ENCODE results near the gene MAP3K5. TPM values are rescaled to one million over a fixed set of nuclear protein-coding genes. Genes with fewer than 3 reads are reported as not detected.

MAP3K5 gene
- total and polyA plus RNA-seq, 2 of the 8 experiments (the other 6 are each of a cell fraction or from before 2014, with no cell fraction given) = 0.63 to 2.6 TPM

DNA sequence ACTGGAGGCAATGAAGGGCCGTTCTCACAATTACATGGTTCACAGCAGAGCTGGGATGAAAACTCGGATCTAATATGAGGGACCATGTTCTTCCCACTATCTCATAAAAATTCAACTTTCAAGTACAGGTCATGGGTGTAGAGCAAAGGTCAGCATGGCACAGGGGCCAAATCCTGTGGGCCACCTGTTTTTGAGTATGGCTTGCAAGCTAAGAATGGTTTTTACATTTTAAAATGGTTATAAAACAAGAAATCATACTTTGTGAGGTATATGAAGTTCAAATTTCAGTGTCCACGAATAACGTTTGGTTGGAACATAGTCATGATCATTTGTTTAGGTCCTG is 4.6 kb downstream of the MAP3K5 start:
- Histone ChIP-seq H3K9me3 (ENCODE audit: insufficient read depth in 2 of 2, low read depth in 1 of 2, low read length in 1 of 2) (no peaks in the 10 kb centered on the region), H2BK5ac (ENCODE audit: low read depth, low read length) (no peak overlapping the region), H2BK120ac (replicated peaks; ENCODE audit: low read depth, low read length) (no peak overlapping the region), H3K4me2 (ENCODE audit: insufficient read depth in 1 of 2, low read depth in 2 of 2, low read length in 2 of 2) (no peak overlapping the region), H3K56ac (replicated peaks; ENCODE audit: insufficient read length, low read depth, low read length) (no peak overlapping the region), H4K20me1 (replicated peaks in 1 of 2; ENCODE audit: control insufficient read depth in 1 of 2, insufficient read depth in 2 of 2, low read length in 2 of 2) (peaks cover 0 to 5% of the 10 kb centered on the region in 2 experiments), H3K79me2 (ENCODE audit: control insufficient read depth in 1 of 2, insufficient read depth in 2 of 2, low read length in 2 of 2) (no peaks in the 10 kb centered on the region), H3K4ac (replicated peaks; ENCODE audit: insufficient read length, low read depth, low read length) (no peak overlapping the region), H3K9ac (replicated peaks in 1 of 4; ENCODE audit: extremely low read depth in 1 of 4, low read depth in 3 of 4, low read length in 3 of 4) (no peak overlapping the region), H3K23ac (ENCODE audit: insufficient read length) (no peak overlapping the region), H3K79me1 (ENCODE audit: low read depth, low read length) (no peaks in the 10 kb centered on the region), H4K5ac (ENCODE audit: insufficient read length, low read depth, low read length) (no peak overlapping the region), H3K18ac (ENCODE audit: extremely low read depth, low read length) (no peak overlapping the region), H2BK12ac (ENCODE audit: low read depth, low read length) (no peak overlapping the region), H3K4me3 (ENCODE audit: extremely low read depth in 1 of 4, insufficient read depth in 2 of 4, low read depth in 3 of 4, low read length in 4 of 4) (no peak overlapping the region), H3K14ac (ENCODE audit: insufficient read length) (no peak overlapping the region), H2AFZ (ENCODE audit: low read length) (no peak overlapping the region), H2BK15ac (ENCODE audit: low read length) (no peak overlapping the region), H3K23me2 (ENCODE audit: low read depth, low read length) (peaks cover 10% of the 10 kb centered on the region; the same call in 1 of the 2 replicates), H4K91ac (replicated peaks; ENCODE audit: insufficient read length, low read length) (no peak overlapping the region), H2BK20ac (ENCODE audit: low read length) (no peak overlapping the region), H2AK5ac (ENCODE audit: low read depth, low read length) (no peak overlapping the region), H3K36me3 (ENCODE audit: control insufficient read depth in 2 of 4, insufficient read depth in 4 of 4, low read length in 3 of 4) (no peaks in the 10 kb centered on the region), H3K27ac (ENCODE audit: low read depth, low read length) (no peak overlapping the region), H3K27me3 (replicated peaks in 1 of 4; ENCODE audit: control insufficient read depth in 3 of 4, extremely low read depth in 1 of 4, insufficient read depth in 3 of 4, low read length in 3 of 4) (peaks cover 8 to 29% (median 16%) of the 10 kb centered on the region in 4 experiments; a peak in 6 of 7 replicates), H4K8ac (ENCODE audit: extremely low read depth, insufficient read depth, low read length) (no peak overlapping the region), H3K4me1 (replicated peaks in 1 of 4; ENCODE audit: control insufficient read depth in 3 of 4, insufficient read depth in 4 of 4, low read length in 3 of 4) (peaks cover 0 to 9% (median 2%) of the 10 kb centered on the region in 4 experiments; a peak in 1 of 7 replicates)
- ChIA-PET POLR2A (ENCODE audit: partially characterized antibody) (interaction anchor here (0.9 kb wide), 1 partner anchor 16 kb away, joined by 3 read pairs; no protein-coding TSS in a partner anchor), CTCF (ENCODE audit: partially characterized antibody) (interaction anchor here (0.5 to 1.3 kb wide), 3 partner anchors 23 to 1487 kb away, joined by 3 read pairs; no protein-coding TSS in a partner anchor)
- DNase-seq (ENCODE audit: low read depth in 1 of 2, low spot score in 2 of 2) = no peak
- no peak for FAIRE-seq
- 90% methylated on average over 4 of the region's 4 CpGs; no CpG with 5 or more reads in 1 of the 2 experiments for WGBS, 2 experiments (ENCODE audit: extremely low coverage in 1 of 2, insufficient coverage in 1 of 2, insufficient read length in 1 of 2, insufficient replicate concordance in 2 of 2, low coverage in 1 of 2, low lambda C conversion rate in 2 of 2, missing lambda C conversion rate in 1 of 2)
- TF ChIP-seq, protein P1, sequence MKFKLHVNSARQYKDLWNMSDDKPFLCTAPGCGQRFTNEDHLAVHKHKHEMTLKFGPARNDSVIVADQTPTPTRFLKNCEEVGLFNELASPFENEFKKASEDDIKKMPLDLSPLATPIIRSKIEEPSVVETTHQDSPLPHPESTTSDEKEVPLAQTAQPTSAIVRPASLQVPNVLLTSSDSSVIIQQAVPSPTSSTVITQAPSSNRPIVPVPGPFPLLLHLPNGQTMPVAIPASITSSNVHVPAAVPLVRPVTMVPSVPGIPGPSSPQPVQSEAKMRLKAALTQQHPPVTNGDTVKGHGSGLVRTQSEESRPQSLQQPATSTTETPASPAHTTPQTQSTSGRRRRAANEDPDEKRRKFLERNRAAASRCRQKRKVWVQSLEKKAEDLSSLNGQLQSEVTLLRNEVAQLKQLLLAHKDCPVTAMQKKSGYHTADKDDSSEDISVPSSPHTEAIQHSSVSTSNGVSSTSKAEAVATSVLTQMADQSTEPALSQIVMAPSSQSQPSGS (IDR thresholded peaks at IDR 0.05; ENCODE audit: low read length) = no peak
- TF ChIP-seq ASH2L (IDR thresholded peaks at IDR 0.05; ENCODE audit: low read length) (no peak), POU5F1 (IDR thresholded peaks at IDR 0.05; ENCODE audit: low read depth, low read length) (no peak), HDAC2 (IDR thresholded peaks at IDR 0.05; ENCODE audit: borderline replicate concordance in 1 of 2, low read depth in 2 of 2, low read length in 2 of 2) (no peak), GTF2F1 (IDR thresholded peaks at IDR 0.05; ENCODE audit: borderline replicate concordance, low read depth, low read length) (no peak), TAF1 (IDR thresholded peaks at IDR 0.05; ENCODE audit: low read depth, low read length) (no peak), MAFK (IDR thresholded peaks at IDR 0.05; ENCODE audit: low read depth, low read length) (no peak), NANOG (IDR thresholded peaks at IDR 0.05; ENCODE audit: insufficient read depth, low read depth, low read length, poor library complexity, severe bottlenecking) (no peak), PHF8 (conservative IDR thresholded peaks at IDR 0.05; ENCODE audit: low read depth, low read length) (no peak), FOSL1 (IDR thresholded peaks at IDR 0.05; ENCODE audit: insufficient read depth, low read depth, low read length) (no peak)
- TF ChIP-seq, protein P2, sequence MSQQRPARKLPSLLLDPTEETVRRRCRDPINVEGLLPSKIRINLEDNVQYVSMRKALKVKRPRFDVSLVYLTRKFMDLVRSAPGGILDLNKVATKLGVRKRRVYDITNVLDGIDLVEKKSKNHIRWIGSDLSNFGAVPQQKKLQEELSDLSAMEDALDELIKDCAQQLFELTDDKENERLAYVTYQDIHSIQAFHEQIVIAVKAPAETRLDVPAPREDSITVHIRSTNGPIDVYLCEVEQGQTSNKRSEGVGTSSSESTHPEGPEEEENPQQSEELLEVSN (IDR thresholded peaks at IDR 0.05) = no peak

Measured in H1 (cell line).